ENCODE measurements around the gene ANKRD9.

Gene ANKRD9

GRCh38 chr14:102487204-102487577, 22.4 kb downstream of the ANKRD9 start:
- peaks cover 19% of the 10 kb centered on the region for H3K4me1 Mint-ChIP-seq
- no peak overlapping the region for H3K27ac Mint-ChIP-seq
- no peak for TF ChIP-seq CTCF (IDR thresholded peaks at IDR 0.05)
- DNase-seq, result no peak
- H3K4me3 Mint-ChIP-seq, result no peak overlapping the region
- peaks cover 36% of the 10 kb centered on the region for H3K36me3 Mint-ChIP-seq (ENCODE audit: low read depth)
- no peaks in the 10 kb centered on the region for H3K27me3 Mint-ChIP-seq (ENCODE audit: low read depth, poor library complexity)
- H3K9me3 Mint-ChIP-seq, result peaks cover 17% of the 10 kb centered on the region

GRCh38 chr14:102486513-102487203, 22.9 kb downstream of the ANKRD9 start:
- TF ChIP-seq CTCF (IDR thresholded peaks at IDR 0.05), result no peak
- Mint-ChIP-seq H3K27ac (peak overlapping the region; percentile 43), H3K36me3 (ENCODE audit: low read depth) (peaks cover 42% of the 10 kb centered on the region), H3K4me1 (peaks cover 19% of the 10 kb centered on the region), H3K27me3 (ENCODE audit: low read depth, poor library complexity) (no peaks in the 10 kb centered on the region), H3K9me3 (peaks cover 20% of the 10 kb centered on the region), H3K4me3 (no peak overlapping the region)
- no peak for DNase-seq

- no peak for TF ChIP-seq CTCF (IDR thresholded peaks at IDR 0.05)
- peaks cover 23% of the 10 kb centered on the region for H3K9me3 Mint-ChIP-seq
- no peaks in the 10 kb centered on the region for H3K27me3 Mint-ChIP-seq (ENCODE audit: low read depth, poor library complexity)
- DNase-seq, result no peak
- H3K4me1 Mint-ChIP-seq, result peaks cover 19% of the 10 kb centered on the region
- peak overlapping the region; percentile 61 for H3K27ac Mint-ChIP-seq
- no peak overlapping the region for H3K4me3 Mint-ChIP-seq
- peaks cover 45% of the 10 kb centered on the region for H3K36me3 Mint-ChIP-seq (ENCODE audit: low read depth)
These were observed 23.7 kb downstream of the ANKRD9 start for GRCh38 chr14:102485693-102486512.

- Mint-ChIP-seq H3K27ac (no peak overlapping the region), H3K9me3 (peaks cover 28% of the 10 kb centered on the region), H3K36me3 (ENCODE audit: low read depth) (peaks cover 52% of the 10 kb centered on the region), H3K4me3 (no peak overlapping the region), H3K27me3 (ENCODE audit: low read depth, poor library complexity) (no peaks in the 10 kb centered on the region), H3K4me1 (peaks cover 15% of the 10 kb centered on the region)
- no peak for TF ChIP-seq CTCF (IDR thresholded peaks at IDR 0.05)
- no peak for DNase-seq
These were observed 25.3 kb downstream of the ANKRD9 start for GRCh38 chr14:102484316-102484715.

- Mint-ChIP-seq H3K4me3 (no peak overlapping the region), H3K27me3 (ENCODE audit: low read depth, poor library complexity) (no peaks in the 10 kb centered on the region), H3K36me3 (ENCODE audit: low read depth) (peaks cover 53% of the 10 kb centered on the region), H3K4me1 (peaks cover 11% of the 10 kb centered on the region), H3K27ac (no peak overlapping the region), H3K9me3 (peaks cover 29% of the 10 kb centered on the region)
- no peak for DNase-seq
- TF ChIP-seq CTCF (IDR thresholded peaks at IDR 0.05), result no peak
These were observed 27.8 kb downstream of the ANKRD9 start for GRCh38 chr14:102481791-102482238.

Data from nephron progenitor cell (in vitro differentiated cells).